Fibroblast of lung (primary cell): ENCODE data around the gene SLC37A4. TPM values are rescaled to one million over a fixed set of nuclear protein-coding genes. Genes with fewer than 3 reads are reported as not detected.

Source experiments
- DNase-seq, 2 donors: peaks; one replicate each; pipeline versions ENCODE4 v3.0.0 to v3.0.0-alpha.2; 2010; ENCODE audit warnings: low read depth in 2 of 2
- H2AFZ ChIP-seq: 2 replicates; pipeline ENCODE4 v1.5.1; 2012; ENCODE audit warnings: low read length, control low read depth, inconsistent platforms
- H3K27ac ChIP-seq: 2 replicates; pipeline ENCODE4 v1.5.1; 2011; ENCODE audit warnings: low read length, control low read depth; ENCODE audit not compliant: insufficient read depth
- H3K27me3 ChIP-seq: 2 replicates; pipeline ENCODE4 v1.5.1; 2011; ENCODE audit warnings: mild to moderate bottlenecking, low read length; ENCODE audit not compliant: control insufficient read depth, insufficient read depth
- H3K36me3 ChIP-seq: 2 replicates; pipeline ENCODE4 v1.5.1; 2011; ENCODE audit warnings: low read length; ENCODE audit not compliant: control insufficient read depth, insufficient read depth
- H3K4me1 ChIP-seq: 2 replicates; pipeline ENCODE4 v1.5.1; 2011; ENCODE audit warnings: low read length; ENCODE audit not compliant: control insufficient read depth, insufficient read depth; ENCODE audit errors: extremely low read depth
- H3K4me2 ChIP-seq: 2 replicates; pipeline ENCODE4 v1.5.1; 2011; ENCODE audit warnings: low read length, control low read depth; ENCODE audit not compliant: insufficient read depth; ENCODE audit errors: extremely low read depth
- H3K4me3 ChIP-seq, 4 experiments: fragments of 200-600 bp in 1 of 4; sonication (generic) in 1 of 4; replicated peaks in 1 of 4; 2 replicates each; pipeline ENCODE4 v1.5.1; 2011 to 2016; ENCODE audit warnings: low read length in 4 of 4, low read depth in 3 of 4, mild to moderate bottlenecking in 3 of 4, control low read depth in 2 of 4, inconsistent platforms in 1 of 4, mixed read lengths in 1 of 4; ENCODE audit not compliant: insufficient read depth in 1 of 4; ENCODE audit errors: control extremely low read depth in 1 of 4
- H3K79me2 ChIP-seq: 2 replicates; pipeline ENCODE4 v1.5.1; 2012; ENCODE audit warnings: mild to moderate bottlenecking, low read length, inconsistent platforms; ENCODE audit not compliant: control insufficient read depth, insufficient read depth
- H3K9ac ChIP-seq: 2 replicates; pipeline ENCODE4 v1.5.1; 2011; ENCODE audit warnings: mild to moderate bottlenecking, low read length, control low read depth; ENCODE audit not compliant: insufficient read depth
- H3K9me3 ChIP-seq: 2 replicates; pipeline ENCODE4 v1.5.1; 2012; ENCODE audit warnings: low read depth, low read length; ENCODE audit not compliant: control insufficient read depth, insufficient read depth
- H4K20me1 ChIP-seq: 2 replicates; pipeline ENCODE4 v1.5.1; 2011; ENCODE audit warnings: low read length; ENCODE audit not compliant: control insufficient read depth, insufficient read depth; ENCODE audit errors: extremely low read depth
- CTCF ChIP-seq, 2 donors: IDR thresholded peaks in 1 of 2; conservative IDR thresholded peaks in 1 of 2; 1 replicate in 1 of 2; 2 replicates in 1 of 2; pipeline ENCODE4 v1.5.1; 2011 to 2012; ENCODE audit warnings: low read length in 2 of 2, control low read depth in 1 of 2, inconsistent platforms in 1 of 2, low read depth in 1 of 2, mild to moderate bottlenecking in 1 of 2
- EZH2 ChIP-seq: IDR thresholded peaks from 2 replicates; pipeline ENCODE4 v1.5.1; 2012; ENCODE audit warnings: low read length, control low read depth, mild to moderate bottlenecking; ENCODE audit errors: missing control alignments
- polyA plus RNA-seq, 2 donors: library from polyadenylated mRNA; depleted of rRNA in 1 of 2; stranded (reverse) in 1 of 2; unstranded in 1 of 2; fragments of >200 nt; gene quantifications; 2 replicates each; pipeline ENCODE4 v1.2.1, GENCODE V29; 2011 to 2012; ENCODE audit warnings: missing spikeins in 1 of 2
- total RNA-seq: library from RNA; depleted of rRNA; stranded (reverse); fragments of >200 nt; gene quantifications from 2 replicates; pipeline ENCODE4 v1.2.1, GENCODE V29; 2014

SLC37A4 gene
- total and polyA plus RNA-seq, 2 donors (not counting 1 experiment from before 2014, with no cell fraction given), result 10.1 to 12.6 TPM

- DNase-seq, result peak in 1 of 2 donors; percentile 53
- no peak overlapping the region for H2AFZ ChIP-seq
- H4K20me1 ChIP-seq, result no peaks in the 10 kb centered on the region
- H3K9me3 ChIP-seq, result no peaks in the 10 kb centered on the region
- H3K4me2 ChIP-seq, result no peak overlapping the region
- no peak overlapping the region for H3K9ac ChIP-seq
- no peaks in the 10 kb centered on the region for H3K4me1 ChIP-seq
- no peak overlapping the region for H3K27ac ChIP-seq
- H3K27me3 ChIP-seq, result no peaks in the 10 kb centered on the region
- H3K79me2 ChIP-seq, result peaks cover 15% of the 10 kb centered on the region
- TF ChIP-seq CTCF (conservative IDR thresholded peaks at IDR 0.05 in 1 of 2, IDR thresholded peaks at IDR 0.05 in 1 of 2; ENCODE audit: low read depth in 1 of 2, low read length in 2 of 2), result no peak
- no peak for TF ChIP-seq EZH2
- peaks cover 3% of the 10 kb centered on the region for H3K36me3 ChIP-seq
- no peak overlapping the region for H3K4me3 ChIP-seq
These were observed 29.8 kb downstream of the SLC37A4 start for GRCh38 chr11:119000906-119001305.

GRCh38 chr11:118998822-118999221, 31.9 kb downstream of the SLC37A4 start:
- no peak for TF ChIP-seq CTCF (conservative IDR thresholded peaks at IDR 0.05 in 1 of 2, IDR thresholded peaks at IDR 0.05 in 1 of 2; ENCODE audit: low read depth in 1 of 2, low read length in 2 of 2)
- no peak for TF ChIP-seq EZH2
- Histone ChIP-seq H3K36me3 (peaks cover 3% of the 10 kb centered on the region), H3K27ac (peak overlapping the region; percentile 87), H3K9ac (peak overlapping the region; percentile 88), H3K4me2 (peak overlapping the region; percentile 95), H2AFZ (peak overlapping the region; percentile 88), H3K79me2 (peaks cover 15% of the 10 kb centered on the region), H3K4me1 (no peaks in the 10 kb centered on the region), H3K27me3 (no peaks in the 10 kb centered on the region), H3K9me3 (no peaks in the 10 kb centered on the region), H4K20me1 (no peaks in the 10 kb centered on the region), H3K4me3 (peak overlapping the region; percentile 73 to 97 (median 87))
- peak; percentile 39 to 89 for DNase-seq

- Histone ChIP-seq H2AFZ (peak overlapping the region; percentile 88), H3K4me1 (no peaks in the 10 kb centered on the region), H3K4me3 (peak overlapping the region; percentile 73 to 97 (median 87)), H4K20me1 (no peaks in the 10 kb centered on the region), H3K4me2 (peak overlapping the region; percentile 95), H3K9me3 (no peaks in the 10 kb centered on the region), H3K9ac (peak overlapping the region; percentile 88), H3K79me2 (peaks cover 15% of the 10 kb centered on the region), H3K27ac (peak overlapping the region; percentile 87), H3K36me3 (peaks cover 3% of the 10 kb centered on the region), H3K27me3 (no peaks in the 10 kb centered on the region)
- TF ChIP-seq CTCF (conservative IDR thresholded peaks at IDR 0.05 in 1 of 2, IDR thresholded peaks at IDR 0.05 in 1 of 2; ENCODE audit: low read depth in 1 of 2, low read length in 2 of 2), result no peak
- TF ChIP-seq EZH2, result no peak
- DNase-seq, result no peak
These were observed 32.3 kb downstream of the SLC37A4 start for GRCh38 chr11:118998388-118998717.
